Activated naive CD4-positive, alpha-beta T cell treated with anti-CD3 and anti-CD28 coated beads, Interleukin-2, amount 10 ng/mL, durations not matched to agents 5 hours and 36 hours (primary cell): ENCODE data around the gene C6orf62. TPM values are rescaled to one million over a fixed set of nuclear protein-coding genes. Genes with fewer than 3 reads are reported as not detected.

ENCODE experiments used
- total RNA-seq, 2 experiments: library from RNA; stranded (reverse); gene quantifications; one replicate each; pipeline ENCODE4 v1.2.3, GENCODE V29; 2021

The C6orf62 gene
- total RNA-seq: 100 to 1,000 TPM; 127 TPM

DNA sequence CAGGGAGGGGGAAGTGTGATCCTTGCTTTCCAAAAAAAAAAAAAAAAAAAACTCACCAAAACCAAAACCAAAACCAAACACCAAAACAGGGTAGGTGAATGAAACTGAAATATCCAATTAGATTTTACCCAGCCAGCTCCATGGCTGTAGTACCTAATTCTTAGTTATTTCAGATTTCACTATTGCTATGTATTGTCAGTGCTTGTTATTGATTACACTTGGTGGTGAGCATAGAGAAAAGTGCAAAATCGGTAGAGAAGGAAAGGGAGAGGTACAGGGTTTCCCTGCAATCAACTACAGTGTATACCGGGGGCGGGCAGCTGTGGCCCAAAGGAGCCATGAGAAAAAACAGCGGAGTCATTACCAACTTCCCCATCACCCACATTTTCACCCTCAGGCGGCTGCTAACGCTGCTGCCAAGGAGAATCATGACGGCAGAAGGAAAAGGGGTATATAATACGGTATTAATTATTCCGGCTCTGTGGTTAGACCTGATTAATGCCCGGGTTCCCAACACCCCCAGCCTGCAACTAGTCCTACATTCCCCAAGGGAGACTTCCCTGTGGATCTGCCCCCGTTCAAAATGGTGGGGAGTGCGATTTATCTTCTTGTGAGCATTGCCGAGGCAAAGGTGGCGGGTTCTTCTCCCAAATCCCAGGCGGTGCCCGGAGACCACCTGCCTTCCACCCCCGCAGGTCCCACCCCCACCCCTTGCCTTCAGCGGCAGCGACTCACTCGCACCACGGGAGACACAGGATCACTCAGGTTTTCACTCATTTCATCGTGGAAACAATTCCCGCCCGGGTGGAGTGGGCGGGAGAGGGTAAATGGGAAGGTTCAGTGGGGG is at the start of gene C6orf62:
TSS of gene C6orf62 (minus strand) at position 30 of the 847 bp plus-strand sequence. CDS start 486 bp downstream, outside the sequence.

DNA sequence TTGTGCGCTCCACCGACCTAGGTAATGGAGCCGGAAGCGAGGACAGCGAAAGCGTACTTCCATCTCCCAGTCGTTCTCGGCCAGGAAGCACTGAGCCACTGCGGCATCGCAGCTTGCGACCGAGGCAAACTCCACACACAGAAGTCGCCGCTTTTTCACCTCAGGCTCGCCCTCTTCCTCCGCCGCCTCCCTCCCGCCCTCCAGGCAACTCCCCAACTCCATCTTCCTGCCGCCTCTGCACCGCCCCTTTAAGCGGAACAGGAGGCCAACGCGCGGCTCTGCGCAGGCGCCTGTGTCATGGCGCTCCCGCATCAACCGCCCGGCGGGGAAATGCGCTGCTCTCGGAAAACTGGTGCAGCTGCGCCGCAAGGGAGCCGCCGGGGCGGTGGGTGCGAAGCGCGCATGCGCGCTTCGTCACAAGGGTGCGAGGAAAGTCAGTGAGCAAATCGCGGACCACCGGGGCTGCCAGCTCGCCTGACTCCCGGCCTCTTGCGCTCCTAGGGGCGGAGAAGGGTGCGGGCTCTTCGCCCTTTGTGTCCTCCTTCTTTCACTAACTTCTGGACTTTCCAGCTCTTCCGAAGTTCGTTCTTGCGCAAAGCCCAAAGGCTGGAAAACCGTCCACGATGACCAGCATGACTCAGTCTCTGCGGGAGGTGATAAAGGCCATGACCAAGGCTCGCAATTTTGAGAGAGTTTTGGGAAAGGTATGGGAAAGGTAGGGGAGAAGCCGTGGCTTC is 52.1 kb downstream of the C6orf62 start, which contains the start of the genes ACOT13 and TDP2:
TSS of gene ACOT13 (plus strand) at position 437 of the 737 bp plus-strand sequence. CDS start at position 624, 187 bp downstream.
TSS of gene TDP2 (minus strand) at position 259 of the 737 bp plus-strand sequence. CDS start at position 222, 37 bp downstream.

Other genes starting within 250 kb of the C6orf62 start
- not detected for gene GPLD1, start 229.6 kb downstream of the C6orf62 start, total RNA-seq
- 1 to 10 TPM; 3.6 to 4.5 TPM for gene ALDH5A1, start 224.2 kb downstream of the C6orf62 start, total RNA-seq
- gene KIAA0319, start 73.0 kb downstream of the C6orf62 start, total RNA-seq: under 1 TPM; 0.05 TPM
- 10 to 100 TPM; 37.6 to 37.7 TPM for gene TDP2, start 52.3 kb downstream of the C6orf62 start, total RNA-seq
- 10 to 100 TPM; 13.4 to 14.4 TPM for gene ACOT13, start 52.1 kb downstream of the C6orf62 start, total RNA-seq
- 10 to 100 TPM; 42.3 to 43.5 TPM for gene GMNN, start 55.8 kb upstream of the C6orf62 start, total RNA-seq
- gene ARMH2, start 79.8 kb upstream of the C6orf62 start, total RNA-seq: 1 to 10 TPM; 2.4 to 2.6 TPM
- gene RIPOR2, start 216.8 kb upstream of the C6orf62 start, total RNA-seq: 100 to 1,000 TPM; 361 to 380 TPM